Fibroblast of skin of back (primary cell): ENCODE data around the gene CUX1.
"Not testable (repeated sequence)": the region's sequence is repeated elsewhere in the genome, so short reads cannot be mapped to it uniquely, and the experiment has no call there.

Source experiments
- DNase-seq: peaks from one replicate; pipeline ENCODE4 v3.0.0-alpha.2; 2013

Gene CUX1

DNA sequence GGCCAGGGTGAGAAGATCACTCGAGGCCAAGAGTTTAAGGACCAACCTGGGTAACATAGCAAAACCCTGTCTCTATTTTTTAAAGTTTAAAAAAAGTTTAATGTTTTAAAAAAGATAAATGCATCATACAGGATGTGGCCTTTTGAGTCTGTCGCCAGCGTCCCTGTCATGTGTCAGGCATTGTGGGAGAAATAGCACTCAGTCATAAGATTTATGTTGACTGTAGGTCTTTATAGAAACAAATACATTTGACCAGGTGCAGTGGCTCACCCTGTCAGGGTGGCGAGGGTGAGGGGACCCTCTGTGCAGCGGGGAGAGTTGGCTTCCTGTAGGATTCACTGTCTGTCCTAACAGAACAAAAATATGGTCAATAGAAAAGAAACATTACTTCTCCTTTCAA is 405.8 kb downstream of the CUX1 start:
- DNase-seq = no peak

DNA sequence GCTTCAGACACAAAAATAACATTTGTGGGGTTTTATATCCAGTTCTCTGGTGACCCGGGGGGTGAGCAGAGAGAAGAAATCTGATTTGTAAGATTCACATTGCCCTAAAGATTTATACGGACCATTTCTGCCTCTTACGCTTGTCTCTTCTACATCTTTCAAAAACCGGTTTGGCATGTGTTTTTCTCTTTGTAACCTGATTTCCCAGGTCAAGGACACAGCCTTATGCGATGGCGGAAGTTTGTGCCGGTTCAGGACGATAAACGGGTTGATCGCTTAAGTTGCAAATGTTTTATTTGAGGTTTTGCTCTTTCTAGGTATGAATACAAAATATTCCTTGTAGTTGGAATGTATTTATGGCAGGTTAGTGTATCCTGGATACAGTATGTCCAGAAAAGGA is 407.6 kb downstream of the CUX1 start:
- DNase-seq = no peak

DNA sequence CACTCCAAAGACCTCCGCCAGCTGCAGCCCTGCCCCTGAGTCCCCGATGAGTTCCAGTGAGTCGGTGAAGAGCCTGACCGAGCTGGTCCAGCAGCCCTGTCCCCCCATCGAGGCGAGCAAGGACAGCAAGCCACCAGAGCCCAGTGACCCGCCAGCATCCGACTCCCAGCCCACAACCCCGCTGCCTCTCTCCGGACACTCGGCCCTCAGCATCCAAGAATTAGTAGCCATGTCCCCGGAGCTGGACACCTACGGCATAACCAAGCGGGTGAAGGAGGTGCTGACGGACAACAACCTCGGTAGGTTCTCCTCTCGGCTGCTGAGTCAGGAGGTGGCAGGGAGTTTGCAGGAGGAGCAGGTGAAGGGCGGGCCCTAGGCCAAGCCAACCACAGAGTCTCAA is 409.9 kb downstream of the CUX1 start:
- DNase-seq = no peak

DNA sequence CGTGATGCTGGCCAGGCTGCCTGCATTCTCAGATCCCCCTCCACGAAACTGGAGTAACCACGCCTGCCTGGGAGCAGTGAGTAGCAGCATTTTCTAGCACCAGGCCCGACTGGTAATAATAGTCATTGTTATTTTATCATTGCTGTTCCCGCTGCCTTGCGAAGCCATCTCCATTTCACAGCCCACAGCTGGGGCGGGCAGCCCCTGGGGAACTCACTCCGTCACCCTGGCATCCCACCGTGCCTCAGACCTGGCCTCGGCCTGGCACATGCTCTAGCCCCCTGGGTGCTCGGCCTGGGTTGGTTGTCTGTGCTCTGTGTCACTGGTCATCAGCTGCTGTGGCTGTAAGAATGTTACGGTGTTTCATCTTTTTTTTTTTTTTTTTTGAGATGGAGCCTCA is 411.5 kb downstream of the CUX1 start:
- no peak for DNase-seq

DNA sequence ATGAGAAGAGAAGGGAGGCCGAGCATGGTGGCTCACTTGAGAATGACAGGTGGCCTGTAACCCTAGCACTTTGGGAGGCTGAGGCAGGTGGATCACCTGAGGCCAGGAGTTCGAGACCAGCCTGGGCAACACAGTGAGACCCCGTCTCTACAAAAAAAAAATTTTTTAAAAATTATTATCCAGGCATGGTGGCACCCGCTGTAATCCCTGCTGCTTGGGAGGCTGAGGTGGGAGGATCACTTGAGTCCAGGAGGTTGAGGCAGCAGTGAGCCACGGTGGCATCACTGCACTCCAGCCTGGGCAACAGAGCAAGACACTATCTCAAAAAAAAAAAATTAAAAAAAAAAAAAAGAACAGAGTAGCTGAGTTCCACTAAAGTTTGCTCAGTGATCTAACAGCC is 412.7 kb downstream of the CUX1 start:
- DNase-seq = not testable (repeated sequence)

DNA sequence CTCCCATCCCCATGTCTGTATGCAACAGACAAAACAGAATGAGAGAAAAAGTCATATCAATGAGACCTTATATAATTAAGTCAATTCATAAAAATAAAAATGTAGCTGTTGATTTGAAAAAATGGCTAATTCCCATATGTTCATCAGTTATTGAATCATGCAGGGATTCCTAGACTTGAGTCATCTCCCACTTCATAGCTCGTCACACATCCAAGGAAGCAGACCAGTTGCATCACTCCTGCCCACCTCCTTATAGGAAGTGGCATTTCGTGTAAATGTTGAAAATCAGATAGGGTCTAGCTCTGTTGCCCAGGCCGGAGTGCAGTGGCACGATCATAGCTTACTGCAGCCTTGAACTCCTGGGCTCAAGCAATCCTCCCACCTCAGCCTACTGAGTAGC is 413.2 kb downstream of the CUX1 start:
- DNase-seq = peak; percentile 55

DNA sequence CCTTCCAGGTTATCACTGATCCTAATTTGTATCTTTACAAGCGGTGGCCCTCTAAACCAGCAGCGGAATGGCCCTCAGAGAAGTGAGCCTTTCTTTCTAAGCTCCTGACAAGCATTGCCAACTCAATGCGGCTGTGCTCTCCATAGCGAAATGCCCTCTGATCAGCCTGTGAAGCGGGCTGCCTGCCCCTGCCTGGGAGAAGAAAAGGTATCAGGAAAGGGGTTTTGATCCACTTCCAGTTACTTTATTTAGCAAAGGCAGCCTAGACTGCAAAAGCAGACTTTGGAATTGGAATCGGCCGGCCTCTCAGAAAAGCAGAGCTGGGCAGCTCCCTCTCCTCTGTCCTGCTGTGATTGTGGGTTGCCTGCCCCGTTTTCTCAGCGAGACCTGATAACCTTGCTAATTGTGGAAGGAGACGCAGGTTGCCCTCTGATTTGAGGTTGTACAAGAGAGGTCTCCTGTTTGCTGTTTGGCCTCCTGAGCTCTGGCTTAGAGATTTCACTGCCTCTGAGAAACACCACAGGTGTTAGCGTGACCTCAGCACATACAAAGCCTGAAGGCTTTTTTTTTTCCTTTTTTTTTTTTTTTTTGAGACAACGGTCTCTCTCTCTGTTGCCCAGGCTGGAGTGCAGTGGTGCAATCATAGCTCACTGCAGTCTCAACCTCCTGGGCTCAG is 415.3 kb downstream of the CUX1 start:
- DNase-seq = no peak

DNA sequence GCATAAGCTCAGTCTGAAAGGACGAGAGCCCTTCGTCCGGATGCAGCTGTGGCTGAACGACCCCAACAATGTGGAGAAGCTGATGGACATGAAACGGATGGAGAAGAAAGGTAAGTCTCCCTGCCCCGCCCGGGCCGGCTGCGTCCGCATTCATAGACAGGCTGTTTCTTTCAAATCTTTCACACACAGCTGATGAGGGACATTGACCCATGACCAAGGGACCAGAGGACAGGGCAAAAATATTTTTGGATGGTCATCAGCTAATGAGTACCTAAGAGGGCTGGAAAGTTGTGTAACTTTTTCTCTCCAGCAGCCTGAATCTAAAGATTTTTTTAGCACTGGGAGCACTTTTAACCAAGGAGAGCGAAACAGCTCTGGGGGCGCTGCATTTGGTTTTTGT is 416.7 kb downstream of the CUX1 start:
- no peak for DNase-seq

DNA sequence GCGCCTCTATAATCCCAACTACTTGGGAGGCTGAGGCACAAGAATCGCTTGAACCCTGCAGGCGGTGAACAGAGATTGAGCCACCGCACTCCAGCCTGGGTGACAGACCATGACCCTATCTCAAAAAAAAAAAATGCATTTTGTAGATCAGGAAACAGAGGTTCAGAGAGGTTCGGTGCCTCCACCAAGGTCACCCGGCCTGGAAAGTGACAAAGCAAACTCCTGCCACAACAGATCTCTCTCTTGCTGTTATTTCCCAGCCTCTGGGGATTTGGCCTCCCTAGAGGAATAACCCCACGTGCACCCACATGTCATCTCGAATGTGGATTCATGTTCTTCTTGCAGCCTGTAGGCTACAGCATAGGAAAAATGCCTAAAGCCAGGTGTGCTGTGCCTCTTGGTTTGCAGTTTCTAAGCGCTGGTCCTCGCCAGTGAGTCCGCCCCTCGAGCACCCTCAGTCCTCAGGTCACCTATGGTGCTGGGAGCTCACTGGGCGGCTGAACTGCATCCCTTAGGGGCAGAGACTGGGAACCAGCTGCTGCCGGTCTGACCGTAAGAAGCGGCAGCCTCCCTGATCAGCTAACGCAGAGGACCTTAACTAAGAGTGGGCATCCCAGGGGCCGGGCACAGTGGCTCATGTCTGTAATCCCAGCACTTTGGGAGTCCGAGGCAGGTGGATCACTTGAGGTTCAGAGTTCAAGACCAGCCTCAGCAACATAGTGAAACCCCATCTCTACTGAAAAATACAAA is 417.6 kb downstream of the CUX1 start:
- DNase-seq = no peak

DNA sequence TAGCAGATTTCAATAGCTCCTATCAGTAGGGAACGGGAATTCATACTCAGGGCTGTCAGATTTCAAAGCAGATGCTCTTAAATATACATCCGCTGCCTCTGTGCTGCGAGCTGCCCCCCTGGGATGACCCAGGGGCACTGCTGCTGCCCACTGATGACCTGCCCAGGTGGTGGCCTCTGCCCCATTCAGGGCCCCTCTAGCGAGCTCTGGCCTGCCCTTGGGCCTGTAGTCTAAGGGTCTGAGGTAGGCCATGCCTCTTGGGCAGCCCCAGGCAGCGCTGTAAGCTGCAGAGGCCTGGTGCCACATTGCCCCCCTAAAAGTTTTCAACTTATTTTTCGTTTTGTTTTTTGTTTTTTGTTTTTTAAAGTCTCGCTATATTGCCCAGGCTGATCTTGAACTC is 418.7 kb downstream of the CUX1 start:
- DNase-seq = no peak

DNA sequence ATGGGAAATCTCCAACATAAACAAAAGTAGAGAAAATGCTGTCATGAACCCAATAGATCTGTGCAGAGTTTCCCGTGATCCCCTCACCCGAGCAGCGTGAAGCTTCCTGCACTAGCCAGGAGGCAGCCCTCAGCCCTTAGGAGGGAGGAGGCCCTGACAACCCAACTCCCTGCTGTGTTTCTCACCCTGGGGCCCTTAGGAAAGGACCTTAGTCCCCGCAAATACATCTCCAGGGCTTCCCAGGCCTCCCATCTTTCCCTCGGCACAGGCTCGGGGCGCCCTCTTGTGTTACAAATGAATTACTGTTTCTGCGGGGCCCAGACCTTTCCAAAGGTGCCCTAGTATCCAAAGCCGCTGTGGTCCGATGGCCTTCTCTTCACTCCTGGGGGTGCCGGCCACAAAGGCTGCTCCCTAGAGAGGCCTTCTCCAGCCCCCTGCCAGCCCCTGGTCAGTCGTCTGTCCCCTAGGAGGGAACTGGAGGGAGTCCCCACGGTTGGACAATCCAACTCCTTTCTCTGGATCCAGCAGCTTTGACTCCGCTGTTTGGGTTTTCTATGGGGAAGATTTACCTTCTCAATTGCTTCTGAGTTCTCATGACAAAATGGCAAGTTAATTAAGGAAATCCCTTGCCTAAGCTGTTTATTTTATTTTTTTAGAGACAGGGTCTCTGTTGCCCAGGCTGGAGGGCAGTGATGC is 419.3 kb downstream of the CUX1 start:
- peak; percentile 64 for DNase-seq

DNA sequence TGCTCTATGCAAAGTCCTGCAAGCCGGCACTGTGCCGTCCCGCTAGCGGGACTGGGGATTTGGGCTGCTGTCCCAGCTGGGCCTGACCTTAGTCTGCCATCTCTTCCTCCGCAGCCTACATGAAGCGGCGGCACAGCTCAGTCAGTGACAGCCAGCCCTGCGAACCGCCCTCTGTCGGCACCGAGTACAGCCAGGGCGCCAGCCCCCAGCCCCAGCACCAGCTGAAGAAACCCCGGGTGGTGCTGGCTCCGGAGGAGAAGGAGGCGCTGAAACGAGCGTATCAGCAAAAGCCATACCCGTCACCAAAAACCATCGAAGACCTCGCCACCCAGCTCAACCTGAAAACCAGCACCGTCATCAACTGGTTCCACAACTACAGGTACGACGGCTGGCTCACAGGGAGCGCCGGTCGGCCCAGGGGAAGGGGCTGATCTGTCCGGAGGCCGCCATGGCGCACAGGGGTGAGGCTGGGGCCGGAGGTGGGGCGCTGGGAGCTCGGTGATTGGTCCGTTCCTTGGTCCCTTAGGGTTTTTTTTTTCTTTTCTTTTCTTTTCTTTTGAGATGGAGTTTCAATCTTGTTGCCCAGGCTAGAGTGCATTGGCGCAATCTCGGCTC is 421.9 kb downstream of the CUX1 start:
- no peak for DNase-seq

DNA sequence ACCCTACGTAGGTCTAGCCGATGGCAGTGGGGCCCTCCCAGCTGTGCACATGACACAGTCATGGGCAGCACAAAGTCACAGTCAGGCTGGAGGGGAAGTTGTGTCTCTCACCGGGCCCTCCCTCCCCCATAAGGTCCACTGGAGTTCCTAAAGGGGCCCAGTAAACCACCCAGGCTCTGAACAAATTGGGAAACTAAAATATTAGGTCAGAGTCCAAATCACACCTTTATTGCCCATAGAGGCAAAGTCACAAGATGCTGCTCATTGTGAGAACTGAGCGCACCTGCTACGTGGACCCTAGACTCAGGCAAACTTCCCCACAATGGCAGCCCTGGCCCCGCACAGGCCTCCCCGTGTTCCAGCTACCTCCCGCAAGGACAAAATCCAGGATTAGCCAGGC is 424.0 kb downstream of the CUX1 start:
- no peak for DNase-seq

DNA sequence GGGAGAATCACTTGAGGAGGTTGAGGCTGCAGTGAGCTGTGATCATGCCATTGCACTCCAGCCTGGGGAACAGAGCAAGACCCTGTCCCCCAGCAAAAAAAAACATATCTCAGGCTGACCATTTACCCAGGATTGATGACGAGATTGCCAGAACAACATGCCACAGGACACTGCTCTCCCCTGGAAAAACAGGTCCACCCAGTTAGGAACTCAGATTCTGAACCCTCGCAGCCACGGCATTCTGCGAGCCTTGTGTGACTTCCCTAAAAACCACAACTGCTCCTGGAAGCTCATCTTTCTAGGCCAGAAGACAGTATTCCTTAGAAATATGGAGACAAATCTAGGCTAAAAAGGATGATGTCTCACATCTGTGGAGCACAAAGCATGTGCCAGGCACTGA is 427.2 kb downstream of the CUX1 start:
- no peak for DNase-seq

DNA sequence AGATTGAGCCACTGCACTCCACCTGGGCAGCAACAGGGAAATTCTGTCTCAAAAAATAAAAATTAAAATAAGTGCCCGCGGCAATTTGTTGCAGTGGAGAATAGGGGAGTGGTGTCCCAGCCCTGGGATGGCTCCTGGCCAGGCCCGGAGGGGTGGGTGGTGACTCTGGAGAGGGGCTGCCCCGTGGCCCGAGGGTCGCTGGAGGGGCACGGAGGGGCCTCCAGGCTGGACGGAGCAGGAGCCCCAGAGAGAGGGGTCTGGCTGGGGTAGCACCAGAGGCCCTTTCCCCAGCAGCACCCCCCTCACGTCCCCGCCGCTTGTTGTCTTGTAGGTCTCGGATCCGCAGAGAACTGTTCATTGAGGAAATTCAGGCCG is 430.6 kb downstream of the CUX1 start:
- no peak for DNase-seq

DNA sequence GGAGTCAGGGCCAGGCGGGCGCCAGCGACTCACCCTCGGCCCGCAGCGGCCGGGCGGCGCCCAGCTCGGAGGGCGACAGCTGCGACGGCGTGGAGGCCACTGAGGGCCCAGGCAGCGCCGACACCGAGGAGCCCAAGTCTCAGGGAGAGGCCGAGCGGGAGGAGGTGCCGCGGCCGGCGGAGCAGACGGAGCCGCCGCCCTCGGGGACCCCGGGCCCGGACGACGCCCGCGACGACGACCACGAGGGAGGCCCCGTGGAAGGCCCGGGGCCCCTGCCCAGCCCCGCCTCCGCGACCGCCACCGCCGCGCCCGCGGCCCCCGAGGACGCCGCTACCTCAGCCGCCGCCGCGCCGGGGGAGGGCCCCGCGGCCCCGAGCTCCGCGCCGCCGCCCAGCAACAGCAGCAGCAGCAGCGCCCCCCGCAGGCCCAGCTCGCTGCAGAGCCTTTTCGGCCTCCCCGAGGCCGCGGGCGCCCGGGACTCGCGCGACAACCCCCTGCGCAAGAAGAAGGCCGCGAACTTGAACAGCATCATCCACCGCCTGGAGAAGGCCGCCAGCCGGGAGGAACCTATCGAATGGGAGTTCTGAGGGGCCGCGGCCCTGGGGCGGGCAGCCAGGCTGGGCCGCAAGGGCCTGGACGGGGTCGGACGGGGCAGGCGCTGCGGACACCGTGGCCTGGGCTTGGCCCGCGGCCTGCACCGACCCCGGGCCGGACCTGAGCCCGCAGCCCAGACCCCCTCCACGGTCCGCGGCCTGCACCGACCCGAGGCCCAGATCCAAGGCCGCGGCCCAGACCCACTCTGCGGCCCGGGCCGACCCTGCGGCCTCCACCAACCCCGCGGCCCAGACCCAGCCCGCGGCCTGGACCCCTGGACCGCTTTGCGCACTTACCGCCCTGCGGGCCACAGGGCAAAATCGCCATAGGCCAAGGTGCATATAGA is 431.3 kb downstream of the CUX1 start:
- no peak for DNase-seq

DNA sequence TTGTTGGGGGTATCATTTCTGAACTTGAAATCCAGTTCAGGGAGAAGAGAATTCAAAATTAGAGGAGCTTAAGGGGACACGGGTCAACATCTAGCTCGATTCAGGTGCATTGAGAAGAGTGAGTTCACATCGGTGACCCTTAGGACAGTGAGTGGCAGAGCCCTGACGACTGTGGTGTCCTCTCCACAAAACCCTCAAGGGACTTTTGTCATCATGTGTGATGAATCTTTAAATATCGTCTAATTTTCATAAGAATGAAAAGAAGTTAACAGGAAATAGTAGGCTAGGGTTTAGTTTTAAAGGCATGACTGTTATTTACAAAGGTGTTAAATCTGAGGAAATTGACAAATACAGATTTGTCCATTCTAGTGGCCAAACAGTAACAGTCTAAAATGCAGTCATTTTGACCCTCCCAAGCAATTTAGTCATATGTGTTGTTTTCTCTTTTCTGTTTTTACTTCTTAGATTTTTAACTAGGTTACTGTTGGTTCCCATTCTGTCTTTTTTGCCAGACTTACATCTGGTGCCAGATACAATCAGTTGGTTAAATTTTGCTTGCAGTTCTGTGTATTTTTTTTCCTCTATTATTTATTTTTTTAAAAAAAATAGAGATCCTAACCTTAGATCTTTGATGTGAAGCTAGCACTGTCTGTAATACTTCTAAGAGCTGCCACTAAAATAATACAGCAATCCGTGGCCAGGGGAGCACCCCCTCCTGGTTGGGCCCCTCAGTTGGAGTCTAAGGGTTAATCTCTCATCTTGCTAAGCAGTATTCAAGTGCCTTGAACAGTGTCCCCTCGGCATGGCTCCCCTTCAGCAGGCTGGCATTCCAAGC is 434.3 kb downstream of the CUX1 start:
- DNase-seq = no peak

DNA sequence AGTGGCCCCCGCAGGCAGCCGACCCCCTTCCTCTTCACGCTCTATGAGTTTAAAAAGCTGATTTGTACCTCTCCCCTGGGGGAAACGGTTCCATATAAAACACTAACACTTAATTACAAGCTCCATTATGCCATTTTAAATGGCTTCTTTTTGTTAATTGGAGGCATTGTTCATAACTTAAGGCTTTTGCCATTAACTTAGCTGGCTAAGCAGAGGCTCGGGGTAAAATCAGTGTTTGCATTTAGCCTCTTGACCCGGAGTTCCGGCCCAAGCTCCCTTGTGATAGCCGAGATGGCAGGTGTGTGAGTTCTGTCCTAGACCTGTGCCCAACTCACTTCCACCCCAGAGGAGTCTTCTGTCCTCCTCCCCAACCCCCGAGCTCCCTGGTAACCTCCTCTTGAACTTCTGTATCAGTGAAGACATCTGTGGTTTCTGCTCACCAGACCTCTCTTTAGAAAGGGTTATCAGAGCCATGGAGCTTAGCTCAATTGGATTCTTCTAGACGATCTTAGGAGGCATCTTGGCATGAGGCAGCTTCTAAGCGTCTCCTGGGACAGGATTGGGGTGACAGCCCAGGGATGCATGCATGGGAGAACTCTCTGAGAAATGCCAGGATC is 435.0 kb downstream of the CUX1 start:
- DNase-seq = no peak

DNA sequence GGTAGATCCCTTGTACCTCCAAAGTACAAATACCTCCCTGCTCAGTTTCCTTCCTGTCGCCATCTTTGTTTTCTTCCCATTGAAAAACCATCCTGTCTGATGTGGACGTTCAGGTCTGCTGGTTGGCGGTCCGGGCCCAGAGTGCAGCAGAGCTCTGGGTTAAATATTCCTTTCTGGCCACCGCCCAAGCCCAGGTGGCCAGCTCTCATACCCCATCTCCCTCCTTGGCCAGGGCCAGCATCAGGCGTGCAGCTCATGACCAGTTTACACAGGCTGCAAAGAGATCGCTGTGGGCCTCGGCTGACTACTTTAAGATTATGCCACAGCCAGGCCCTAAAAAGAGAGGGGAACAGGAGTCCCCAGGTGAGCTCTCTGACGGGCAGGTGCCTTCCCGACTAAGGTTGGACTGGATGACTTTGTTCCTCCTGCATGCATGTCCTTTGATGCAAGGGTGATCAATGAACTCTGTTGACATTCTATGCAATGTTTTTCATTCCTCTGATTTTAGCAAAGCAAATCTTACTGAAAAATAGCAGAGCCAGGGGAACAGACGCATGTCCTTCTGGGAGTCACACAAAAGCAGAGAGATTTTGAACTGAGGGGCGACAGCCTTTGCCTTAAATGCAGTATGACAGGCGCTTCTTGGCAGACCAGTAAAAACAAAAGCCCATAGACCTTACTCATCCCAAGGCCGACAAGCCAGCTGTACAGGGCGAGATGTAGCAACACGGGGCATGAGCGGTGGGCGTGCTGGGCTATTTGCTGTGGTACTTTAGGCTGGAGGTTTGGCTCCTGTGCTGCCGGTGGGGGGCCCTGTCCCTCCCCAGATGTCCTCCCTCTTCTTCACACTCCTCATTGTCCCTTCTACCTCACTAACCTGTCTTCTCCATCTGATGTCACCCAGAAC is 435.9 kb downstream of the CUX1 start:
- no peak for DNase-seq

DNA sequence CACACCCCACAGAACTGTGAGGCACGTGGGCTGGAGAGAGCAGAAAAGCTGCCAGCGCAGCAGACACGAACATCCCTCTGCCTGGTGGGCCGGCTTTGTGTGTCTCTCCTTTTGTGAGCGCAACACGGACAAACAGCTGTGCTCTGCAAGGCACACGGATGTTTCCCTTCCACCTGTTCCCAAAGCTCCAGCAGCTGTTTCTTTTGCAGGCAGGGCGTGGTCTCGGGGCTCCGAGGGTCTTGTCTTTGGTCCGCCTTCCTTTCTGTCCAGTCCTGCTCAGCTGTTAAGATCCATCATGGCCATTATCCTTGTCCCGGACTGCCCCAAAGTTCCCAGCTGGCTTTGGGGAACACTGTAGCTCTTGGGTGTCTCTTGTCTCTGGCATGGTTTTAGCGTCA is 436.5 kb downstream of the CUX1 start:
- no peak for DNase-seq
